ENCODE measurements around the gene ACTR1A. TPM values are rescaled to one million over a fixed set of nuclear protein-coding genes. Genes with fewer than 3 reads are reported as not detected.

The ACTR1A gene
- polyA plus RNA-seq, 3 donors, result 72.7 to 79.4 (median 79.0) TPM

GRCh38 chr10:102480396-102480795, 22.1 kb downstream of the ACTR1A start:
- peaks cover 0 to 6% of the 10 kb centered on the region in 2 donors for H3K4me1 ChIP-seq (ENCODE audit: control insufficient read depth in 1 of 2, insufficient read depth in 2 of 2, low read length in 2 of 2)
- no peak overlapping the region for H2AFZ ChIP-seq (ENCODE audit: insufficient read depth, low read depth, low read length, poor library complexity, severe bottlenecking)
- H3K4me1 Mint-ChIP-seq, result peaks cover 9% of the 10 kb centered on the region
- peak in 1 of 3 donors; percentile 2 for DNase-seq
- H3K4me3 ChIP-seq (replicated peaks in 1 of 3; ENCODE audit: low read depth in 2 of 3, low read length in 3 of 3), result no peak overlapping the region
- peak overlapping the region in 2 of 7 donors; percentile 33 to 57 for H3K27ac Mint-ChIP-seq
- H3K9me3 ChIP-seq (replicated peaks in 1 of 2; ENCODE audit: control insufficient read depth in 1 of 2, insufficient read depth in 1 of 2, low read length in 2 of 2), result no peaks in the 10 kb centered on the region
- WGBS (ENCODE audit: insufficient coverage), result 98% methylated on average over 4 of the region's 9 CpGs
- H3K79me2 ChIP-seq (ENCODE audit: insufficient read depth, low read length), result no peaks in the 10 kb centered on the region
- no peak overlapping the region for H3K4me2 ChIP-seq (replicated peaks; ENCODE audit: extremely low read depth, low read length, poor library complexity, severe bottlenecking)
- H3K27ac ChIP-seq (ENCODE audit: low read depth in 1 of 2, low read length in 2 of 2), result no peak overlapping the region
- no peak overlapping the region for H3K9ac ChIP-seq (ENCODE audit: insufficient read depth, low read length, poor library complexity, severe bottlenecking)
- intact Hi-C loops (cut with micrococcal nuclease), result loop anchor here (5.0 to 10.0 kb wide), 2 partner anchors 88 to 316 kb away; no protein-coding TSS in a partner anchor
- TF ChIP-seq, protein P1, sequence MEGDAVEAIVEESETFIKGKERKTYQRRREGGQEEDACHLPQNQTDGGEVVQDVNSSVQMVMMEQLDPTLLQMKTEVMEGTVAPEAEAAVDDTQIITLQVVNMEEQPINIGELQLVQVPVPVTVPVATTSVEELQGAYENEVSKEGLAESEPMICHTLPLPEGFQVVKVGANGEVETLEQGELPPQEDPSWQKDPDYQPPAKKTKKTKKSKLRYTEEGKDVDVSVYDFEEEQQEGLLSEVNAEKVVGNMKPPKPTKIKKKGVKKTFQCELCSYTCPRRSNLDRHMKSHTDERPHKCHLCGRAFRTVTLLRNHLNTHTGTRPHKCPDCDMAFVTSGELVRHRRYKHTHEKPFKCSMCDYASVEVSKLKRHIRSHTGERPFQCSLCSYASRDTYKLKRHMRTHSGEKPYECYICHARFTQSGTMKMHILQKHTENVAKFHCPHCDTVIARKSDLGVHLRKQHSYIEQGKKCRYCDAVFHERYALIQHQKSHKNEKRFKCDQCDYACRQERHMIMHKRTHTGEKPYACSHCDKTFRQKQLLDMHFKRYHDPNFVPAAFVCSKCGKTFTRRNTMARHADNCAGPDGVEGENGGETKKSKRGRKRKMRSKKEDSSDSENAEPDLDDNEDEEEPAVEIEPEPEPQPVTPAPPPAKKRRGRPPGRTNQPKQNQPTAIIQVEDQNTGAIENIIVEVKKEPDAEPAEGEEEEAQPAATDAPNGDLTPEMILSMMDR (IDR thresholded peaks at IDR 0.05), result no peak
- no peak overlapping the region for H3K4me3 Mint-ChIP-seq
- no peaks in the 10 kb centered on the region for H3K27me3 Mint-ChIP-seq (ENCODE audit: low read depth in 3 of 3)
- no peaks in the 10 kb centered on the region for H3K27me3 ChIP-seq (ENCODE audit: control insufficient read depth in 2 of 2, insufficient read depth in 2 of 2, low read length in 2 of 2)
- H3K36me3 ChIP-seq (replicated peaks in 1 of 2; ENCODE audit: control insufficient read depth in 1 of 2, insufficient read depth in 2 of 2, low read length in 2 of 2), result peaks cover 62 to 78% of the 10 kb centered on the region in 2 donors
- H4K20me1 ChIP-seq (ENCODE audit: insufficient read depth, low read length), result peaks cover 37% of the 10 kb centered on the region
- no peaks in the 10 kb centered on the region for H3K9me3 Mint-ChIP-seq
- peaks cover 71 to 76% of the 10 kb centered on the region in 2 donors for H3K36me3 Mint-ChIP-seq

DNA sequence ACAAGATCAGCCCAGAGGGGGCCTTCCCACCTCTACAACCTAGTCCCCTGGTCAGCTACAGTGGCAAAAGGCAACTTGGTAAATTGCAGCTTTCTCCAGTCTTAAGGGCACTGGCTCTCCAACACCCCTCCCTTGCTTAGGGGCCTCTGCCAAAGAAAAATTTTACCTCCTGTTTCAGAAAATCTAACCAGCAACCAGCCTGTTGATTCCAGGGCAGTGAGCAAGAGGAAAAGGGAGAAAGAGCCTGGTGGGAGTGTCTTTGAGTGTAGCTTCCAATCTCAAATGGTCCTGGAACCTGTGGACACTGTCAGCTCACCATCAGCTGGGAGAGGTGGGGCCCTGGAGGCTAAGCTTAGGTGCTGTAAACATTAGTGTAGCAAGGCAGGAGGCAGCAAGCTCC, 22.9 kb downstream of the ACTR1A start:
- no peaks in the 10 kb centered on the region for H3K9me3 Mint-ChIP-seq
- Histone ChIP-seq H3K4me2 (replicated peaks; ENCODE audit: extremely low read depth, low read length, poor library complexity, severe bottlenecking) (no peak overlapping the region), H3K4me1 (ENCODE audit: control insufficient read depth in 1 of 2, insufficient read depth in 2 of 2, low read length in 2 of 2) (peaks cover 0 to 6% of the 10 kb centered on the region in 2 donors), H4K20me1 (ENCODE audit: insufficient read depth, low read length) (peaks cover 30% of the 10 kb centered on the region), H3K9me3 (replicated peaks in 1 of 2; ENCODE audit: control insufficient read depth in 1 of 2, insufficient read depth in 1 of 2, low read length in 2 of 2) (no peaks in the 10 kb centered on the region), H3K36me3 (replicated peaks in 1 of 2; ENCODE audit: control insufficient read depth in 1 of 2, insufficient read depth in 2 of 2, low read length in 2 of 2) (peaks cover 55 to 70% of the 10 kb centered on the region in 2 donors), H3K27me3 (ENCODE audit: control insufficient read depth in 2 of 2, insufficient read depth in 2 of 2, low read length in 2 of 2) (no peaks in the 10 kb centered on the region), H3K79me2 (ENCODE audit: insufficient read depth, low read length) (no peaks in the 10 kb centered on the region), H3K9ac (ENCODE audit: insufficient read depth, low read length, poor library complexity, severe bottlenecking) (no peak overlapping the region), H3K4me3 (replicated peaks in 1 of 3; ENCODE audit: low read depth in 2 of 3, low read length in 3 of 3) (no peak overlapping the region), H2AFZ (ENCODE audit: insufficient read depth, low read depth, low read length, poor library complexity, severe bottlenecking) (no peak overlapping the region), H3K27ac (ENCODE audit: low read depth in 1 of 2, low read length in 2 of 2) (peak overlapping the region; percentile 17 to 49)
- peak overlapping the region in 6 of 7 donors; percentile 6 to 80 (median 58) for H3K27ac Mint-ChIP-seq
- H3K36me3 Mint-ChIP-seq, result peaks cover 67 to 72% of the 10 kb centered on the region in 2 donors
- H3K4me1 Mint-ChIP-seq, result peaks cover 9% of the 10 kb centered on the region
- DNase-seq, result peak in 1 of 3 donors; percentile 2
- H3K4me3 Mint-ChIP-seq, result no peak overlapping the region
- TF ChIP-seq, protein P1 (IDR thresholded peaks at IDR 0.05), result no peak
- H3K27me3 Mint-ChIP-seq (ENCODE audit: low read depth in 3 of 3), result no peaks in the 10 kb centered on the region
- intact Hi-C loops (cut with micrococcal nuclease), result loop anchor here (2.0 to 10.0 kb wide), 5 partner anchors 42 to 315 kb away; partner anchors contain the start of genes FBXL15 (in 1 of the 2) and NFKB2 (in 1 of the 2)
